Measurements from ENCODE around the gene RAB11FIP5.

The RAB11FIP5 gene

DNA sequence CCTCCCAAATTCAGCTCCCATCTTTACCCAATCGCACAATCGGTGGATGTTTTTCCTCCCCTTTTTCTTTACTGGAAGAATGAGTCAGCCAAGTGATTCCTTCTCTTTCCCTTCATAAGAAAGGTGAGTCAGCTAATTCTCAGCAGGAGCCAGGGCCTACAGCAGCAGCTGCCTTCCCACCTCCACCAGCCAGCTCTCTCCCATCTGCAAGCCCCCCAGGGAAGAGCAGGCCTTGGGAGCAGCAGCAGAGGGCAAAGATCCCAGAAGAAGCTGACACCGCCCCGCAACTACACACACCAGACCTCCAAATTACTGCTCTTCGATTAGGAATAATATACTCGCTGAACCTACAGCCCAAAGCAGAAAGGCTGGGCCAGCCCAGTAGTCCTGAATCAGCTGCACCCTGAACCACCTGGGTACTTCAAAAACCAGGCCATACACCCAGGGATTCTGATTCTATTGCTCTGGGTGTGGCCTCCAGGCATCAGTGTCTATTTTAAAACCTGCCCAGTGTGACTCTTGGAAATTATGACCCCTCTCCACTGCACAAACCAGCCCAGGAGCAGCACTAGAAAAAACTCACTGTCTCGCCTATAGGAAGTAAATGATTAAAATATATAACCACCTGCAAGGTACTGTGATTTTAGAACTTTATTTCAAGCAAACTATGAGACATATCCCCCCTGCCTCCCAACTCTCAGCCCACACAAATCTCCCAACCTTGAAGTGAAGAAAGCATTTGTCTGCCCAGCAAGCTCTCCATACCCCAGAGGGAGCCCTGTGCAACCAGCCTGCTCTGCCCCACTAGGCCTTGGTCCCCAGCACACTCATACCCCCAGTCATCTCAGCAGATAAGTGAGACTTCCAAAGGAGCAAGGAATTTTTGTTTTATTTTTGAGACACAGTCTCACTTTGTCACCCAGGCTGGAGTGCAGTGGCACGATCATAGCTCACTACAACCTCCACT, 48.6 kb downstream of the RAB11FIP5 start:
- H3K4me3 Mint-ChIP-seq, result no peak overlapping the region
- TF ChIP-seq, protein P1, sequence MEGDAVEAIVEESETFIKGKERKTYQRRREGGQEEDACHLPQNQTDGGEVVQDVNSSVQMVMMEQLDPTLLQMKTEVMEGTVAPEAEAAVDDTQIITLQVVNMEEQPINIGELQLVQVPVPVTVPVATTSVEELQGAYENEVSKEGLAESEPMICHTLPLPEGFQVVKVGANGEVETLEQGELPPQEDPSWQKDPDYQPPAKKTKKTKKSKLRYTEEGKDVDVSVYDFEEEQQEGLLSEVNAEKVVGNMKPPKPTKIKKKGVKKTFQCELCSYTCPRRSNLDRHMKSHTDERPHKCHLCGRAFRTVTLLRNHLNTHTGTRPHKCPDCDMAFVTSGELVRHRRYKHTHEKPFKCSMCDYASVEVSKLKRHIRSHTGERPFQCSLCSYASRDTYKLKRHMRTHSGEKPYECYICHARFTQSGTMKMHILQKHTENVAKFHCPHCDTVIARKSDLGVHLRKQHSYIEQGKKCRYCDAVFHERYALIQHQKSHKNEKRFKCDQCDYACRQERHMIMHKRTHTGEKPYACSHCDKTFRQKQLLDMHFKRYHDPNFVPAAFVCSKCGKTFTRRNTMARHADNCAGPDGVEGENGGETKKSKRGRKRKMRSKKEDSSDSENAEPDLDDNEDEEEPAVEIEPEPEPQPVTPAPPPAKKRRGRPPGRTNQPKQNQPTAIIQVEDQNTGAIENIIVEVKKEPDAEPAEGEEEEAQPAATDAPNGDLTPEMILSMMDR (IDR thresholded peaks at IDR 0.05), result no peak
- H3K4me1 Mint-ChIP-seq, result peaks cover 24% of the 10 kb centered on the region
- H3K9me3 Mint-ChIP-seq, result no peaks in the 10 kb centered on the region
- peaks cover 4% of the 10 kb centered on the region for H3K36me3 Mint-ChIP-seq (ENCODE audit: low read depth)
- H3K27me3 Mint-ChIP-seq (ENCODE audit: low read depth, poor library complexity), result no peaks in the 10 kb centered on the region
- peak overlapping the region; percentile 89 for H3K27ac Mint-ChIP-seq
- no peak for DNase-seq

- Mint-ChIP-seq H3K27ac (no peak overlapping the region), H3K4me1 (peaks cover 17% of the 10 kb centered on the region), H3K36me3 (ENCODE audit: low read depth) (peaks cover 5% of the 10 kb centered on the region), H3K4me3 (no peak overlapping the region), H3K9me3 (no peaks in the 10 kb centered on the region), H3K27me3 (ENCODE audit: low read depth, poor library complexity) (no peaks in the 10 kb centered on the region)
- DNase-seq, result no peak
- TF ChIP-seq, protein P1 (IDR thresholded peaks at IDR 0.05), result no peak
These were observed 49.3 kb downstream of the RAB11FIP5 start for GRCh38 chr2:73063472-73063871.

DNA sequence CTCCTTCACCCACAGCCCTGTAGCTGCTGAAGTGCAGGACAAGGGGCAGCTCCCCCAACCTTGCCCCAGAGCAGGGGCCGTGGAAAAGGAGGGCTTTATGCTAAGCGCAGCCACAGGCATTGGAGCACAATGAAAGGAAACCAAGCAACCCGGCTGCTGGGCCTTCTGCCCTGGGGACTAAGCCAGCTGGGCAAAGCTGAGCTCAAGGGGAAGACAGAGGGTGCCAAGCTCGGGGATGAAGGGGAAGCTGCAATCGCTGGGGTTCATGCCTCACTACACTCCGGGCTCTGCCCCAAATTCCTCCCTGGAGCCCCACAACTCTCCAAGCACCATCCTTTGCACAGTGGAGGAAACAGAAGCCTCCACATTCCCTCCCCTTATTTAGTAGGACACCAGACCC, 53.6 kb downstream of the RAB11FIP5 start:
- Mint-ChIP-seq H3K4me1 (peaks cover 9% of the 10 kb centered on the region), H3K27me3 (ENCODE audit: low read depth, poor library complexity) (peaks cover 8% of the 10 kb centered on the region), H3K9me3 (peaks cover 21% of the 10 kb centered on the region), H3K4me3 (no peak overlapping the region), H3K36me3 (ENCODE audit: low read depth) (peaks cover 36% of the 10 kb centered on the region), H3K27ac (no peak overlapping the region)
- DNase-seq, result no peak
- TF ChIP-seq, protein P1 (IDR thresholded peaks at IDR 0.05), result no peak

- TF ChIP-seq, protein P1 (IDR thresholded peaks at IDR 0.05), result no peak
- peaks cover 9% of the 10 kb centered on the region for H3K4me1 Mint-ChIP-seq
- no peak for DNase-seq
- peaks cover 40% of the 10 kb centered on the region for H3K36me3 Mint-ChIP-seq (ENCODE audit: low read depth)
- H3K9me3 Mint-ChIP-seq, result peaks cover 21% of the 10 kb centered on the region
- peaks cover 8% of the 10 kb centered on the region for H3K27me3 Mint-ChIP-seq (ENCODE audit: low read depth, poor library complexity)
- no peak overlapping the region for H3K4me3 Mint-ChIP-seq
- no peak overlapping the region for H3K27ac Mint-ChIP-seq
These were observed 57.8 kb downstream of the RAB11FIP5 start for GRCh38 chr2:73054980-73055379.

- Mint-ChIP-seq H3K9me3 (peaks cover 21% of the 10 kb centered on the region), H3K27me3 (ENCODE audit: low read depth, poor library complexity) (peaks cover 8% of the 10 kb centered on the region), H3K4me1 (peaks cover 15% of the 10 kb centered on the region)
These were observed 59.2 kb downstream of the RAB11FIP5 start for GRCh38 chr2:73053316-73054114.

More at GRCh38 chr2:73053316-73054114, 59.2 kb downstream of the RAB11FIP5 start:
- no peak overlapping the region for H3K4me3 Mint-ChIP-seq
- DNase-seq, result no peak
- H3K36me3 Mint-ChIP-seq (ENCODE audit: low read depth), result peaks cover 39% of the 10 kb centered on the region
- TF ChIP-seq, protein P1 (IDR thresholded peaks at IDR 0.05), result no peak
- H3K27ac Mint-ChIP-seq, result no peak overlapping the region
